Measurements from ENCODE around the gene SFN.

SFN gene

GRCh38 chr1:26862781-26863684 lies at the start of gene SFN:
Gene SFN, plus strand, starts transcription at chr1:26863149. Its CDS starts 64 bp downstream, at chr1:26863213.
- H3K79me2 ChIP-seq (ENCODE audit: low read length) = no peaks in the 10 kb centered on the region
- peak within 1 kb of the TSS; percentile 95 for H3K4me3 ChIP-seq (ENCODE audit: low read length)
- H3K9me3 ChIP-seq (ENCODE audit: insufficient read depth, low read length) = no peaks in the 10 kb centered on the region
- H3K27ac ChIP-seq (ENCODE audit: low read length) = peak within 1 kb of the TSS; percentile 84; the same call in 1 of the 2 replicates
- no peak for TF ChIP-seq EZH2phosphoT487 (IDR thresholded peaks at IDR 0.05; ENCODE audit: low read depth)
- TF ChIP-seq, protein P1, sequence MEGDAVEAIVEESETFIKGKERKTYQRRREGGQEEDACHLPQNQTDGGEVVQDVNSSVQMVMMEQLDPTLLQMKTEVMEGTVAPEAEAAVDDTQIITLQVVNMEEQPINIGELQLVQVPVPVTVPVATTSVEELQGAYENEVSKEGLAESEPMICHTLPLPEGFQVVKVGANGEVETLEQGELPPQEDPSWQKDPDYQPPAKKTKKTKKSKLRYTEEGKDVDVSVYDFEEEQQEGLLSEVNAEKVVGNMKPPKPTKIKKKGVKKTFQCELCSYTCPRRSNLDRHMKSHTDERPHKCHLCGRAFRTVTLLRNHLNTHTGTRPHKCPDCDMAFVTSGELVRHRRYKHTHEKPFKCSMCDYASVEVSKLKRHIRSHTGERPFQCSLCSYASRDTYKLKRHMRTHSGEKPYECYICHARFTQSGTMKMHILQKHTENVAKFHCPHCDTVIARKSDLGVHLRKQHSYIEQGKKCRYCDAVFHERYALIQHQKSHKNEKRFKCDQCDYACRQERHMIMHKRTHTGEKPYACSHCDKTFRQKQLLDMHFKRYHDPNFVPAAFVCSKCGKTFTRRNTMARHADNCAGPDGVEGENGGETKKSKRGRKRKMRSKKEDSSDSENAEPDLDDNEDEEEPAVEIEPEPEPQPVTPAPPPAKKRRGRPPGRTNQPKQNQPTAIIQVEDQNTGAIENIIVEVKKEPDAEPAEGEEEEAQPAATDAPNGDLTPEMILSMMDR (IDR thresholded peaks at IDR 0.05; ENCODE audit: low read depth, low read length) = peak; percentile 40
- H3K4me2 ChIP-seq (ENCODE audit: low read length) = peak within 1 kb of the TSS; percentile 87
- no peaks in the 10 kb centered on the region for H3K27me3 ChIP-seq (ENCODE audit: low read depth, low read length)
- H3K36me3 ChIP-seq (replicated peaks; ENCODE audit: low read depth, low read length) = no peaks in the 10 kb centered on the region
- peaks cover 10% of the 10 kb centered on the region; the same call in 1 of the 2 replicates for H3K4me1 ChIP-seq (ENCODE audit: low read length)
- H3K9ac ChIP-seq (ENCODE audit: low read length) = peak within 1 kb of the TSS; percentile 94
- no peak within 1 kb of the TSS for H2AFZ ChIP-seq (ENCODE audit: low read depth, low read length)
- no peaks in the 10 kb centered on the region for H4K20me1 ChIP-seq (ENCODE audit: insufficient read depth, low read length)

DNA sequence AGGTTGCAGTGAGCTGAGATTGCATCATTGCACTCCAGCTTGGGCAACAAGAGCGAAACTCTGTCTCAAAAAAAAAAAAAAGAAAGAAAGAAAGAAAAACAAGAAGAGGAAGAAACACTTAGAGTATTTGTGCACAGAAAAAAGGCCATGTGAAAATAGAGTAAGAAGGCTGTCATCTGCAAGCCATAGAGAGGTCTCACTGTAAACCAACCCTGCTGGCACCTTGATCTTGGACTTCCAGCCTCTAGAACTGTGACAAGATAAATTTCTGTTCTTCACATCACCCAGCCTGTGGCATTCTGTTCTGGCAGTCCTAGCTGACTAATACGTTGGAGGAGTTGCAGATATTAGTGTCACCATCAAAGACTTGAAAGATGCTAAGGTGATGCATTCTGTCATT lies 48.6 kb upstream of the SFN start:
- H3K9me3 ChIP-seq (ENCODE audit: insufficient read depth, low read length) = no peaks in the 10 kb centered on the region
- TF ChIP-seq, protein P1 (IDR thresholded peaks at IDR 0.05; ENCODE audit: low read depth, low read length) = no peak
- TF ChIP-seq EZH2phosphoT487 (IDR thresholded peaks at IDR 0.05; ENCODE audit: low read depth) = no peak

GRCh38 chr1:26814893-26815292 lies 48.1 kb upstream of the SFN start:
- no peaks in the 10 kb centered on the region for H3K9me3 ChIP-seq (ENCODE audit: insufficient read depth, low read length)
- no peak overlapping the region for H2AFZ ChIP-seq (ENCODE audit: low read depth, low read length)
- H3K36me3 ChIP-seq (replicated peaks; ENCODE audit: low read depth, low read length) = no peaks in the 10 kb centered on the region
- H3K4me1 ChIP-seq (ENCODE audit: low read length) = no peaks in the 10 kb centered on the region
- no peak overlapping the region for H3K9ac ChIP-seq (ENCODE audit: low read length)
- no peaks in the 10 kb centered on the region for H4K20me1 ChIP-seq (ENCODE audit: insufficient read depth, low read length)
- H3K27ac ChIP-seq (ENCODE audit: low read length) = no peak overlapping the region
- H3K4me2 ChIP-seq (ENCODE audit: low read length) = no peak overlapping the region
- no peak overlapping the region for H3K4me3 ChIP-seq (ENCODE audit: low read length)
- no peaks in the 10 kb centered on the region for H3K79me2 ChIP-seq (ENCODE audit: low read length)
- no peak for TF ChIP-seq EZH2phosphoT487 (IDR thresholded peaks at IDR 0.05; ENCODE audit: low read depth)
- TF ChIP-seq, protein P1 (IDR thresholded peaks at IDR 0.05; ENCODE audit: low read depth, low read length) = no peak
- H3K27me3 ChIP-seq (ENCODE audit: low read depth, low read length) = no peaks in the 10 kb centered on the region

More for the DNA sequence above, 48.6 kb upstream of the SFN start:
- H3K27ac ChIP-seq (ENCODE audit: low read length) = no peak overlapping the region
- H2AFZ ChIP-seq (ENCODE audit: low read depth, low read length) = no peak overlapping the region
- H3K79me2 ChIP-seq (ENCODE audit: low read length) = no peaks in the 10 kb centered on the region
- no peaks in the 10 kb centered on the region for H3K4me1 ChIP-seq (ENCODE audit: low read length)
- H3K4me3 ChIP-seq (ENCODE audit: low read length) = no peak overlapping the region
- H3K4me2 ChIP-seq (ENCODE audit: low read length) = no peak overlapping the region
- no peaks in the 10 kb centered on the region for H4K20me1 ChIP-seq (ENCODE audit: insufficient read depth, low read length)
- no peaks in the 10 kb centered on the region for H3K27me3 ChIP-seq (ENCODE audit: low read depth, low read length)
- H3K9ac ChIP-seq (ENCODE audit: low read length) = no peak overlapping the region
- no peaks in the 10 kb centered on the region for H3K36me3 ChIP-seq (replicated peaks; ENCODE audit: low read depth, low read length)

DNA sequence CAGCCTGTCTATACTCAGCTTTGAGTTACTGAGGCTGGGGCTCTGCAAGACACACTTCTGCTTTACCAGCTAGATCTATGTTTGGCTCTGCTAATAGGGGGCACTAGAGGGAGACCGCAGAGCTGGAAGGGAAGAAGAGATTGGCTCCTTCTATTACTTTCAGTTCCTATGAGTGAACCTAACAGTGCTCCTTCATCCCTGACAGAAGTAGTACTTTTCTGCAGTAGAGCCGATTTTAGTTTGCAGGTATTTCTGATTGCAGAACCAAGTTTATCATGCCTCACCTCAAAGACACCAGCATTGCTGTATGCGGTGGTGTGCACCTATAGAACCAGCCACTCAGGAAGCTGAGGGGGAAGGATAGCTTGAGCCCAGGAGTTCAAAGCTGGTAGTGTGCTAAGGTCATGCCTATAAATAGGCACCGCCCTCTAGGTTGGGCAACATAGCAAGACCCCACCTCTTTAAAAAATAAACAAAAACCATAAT lies 42.1 kb upstream of the SFN start:
- Histone ChIP-seq H3K36me3 (replicated peaks; ENCODE audit: low read depth, low read length) (no peaks in the 10 kb centered on the region), H3K9me3 (ENCODE audit: insufficient read depth, low read length) (no peaks in the 10 kb centered on the region), H3K4me3 (ENCODE audit: low read length) (peak overlapping the region; percentile 63), H3K79me2 (ENCODE audit: low read length) (no peaks in the 10 kb centered on the region), H3K4me2 (ENCODE audit: low read length) (peak overlapping the region; percentile 87), H3K27ac (ENCODE audit: low read length) (peak overlapping the region; percentile 50), H3K4me1 (ENCODE audit: low read length) (peaks cover 15% of the 10 kb centered on the region), H2AFZ (ENCODE audit: low read depth, low read length) (peak overlapping the region; percentile 74; the same call in 1 of the 2 replicates), H4K20me1 (ENCODE audit: insufficient read depth, low read length) (no peaks in the 10 kb centered on the region), H3K9ac (ENCODE audit: low read length) (no peak overlapping the region), H3K27me3 (ENCODE audit: low read depth, low read length) (no peaks in the 10 kb centered on the region)
- no peak for TF ChIP-seq EZH2phosphoT487 (IDR thresholded peaks at IDR 0.05; ENCODE audit: low read depth)
- TF ChIP-seq, protein P1 (IDR thresholded peaks at IDR 0.05; ENCODE audit: low read depth, low read length) = peak; percentile 55

Data from OCI-LY3 (cell line).